Measurements from ENCODE around the gene TUBAL3. TPM values are rescaled to one million over a fixed set of nuclear protein-coding genes. Genes with fewer than 3 reads are reported as not detected.
A peak's percentile ranks its signal among the peaks of the same experiment; 100 is the strongest.

The TUBAL3 gene
- polyA plus RNA-seq, 1 experiment, result not detected

DNA sequence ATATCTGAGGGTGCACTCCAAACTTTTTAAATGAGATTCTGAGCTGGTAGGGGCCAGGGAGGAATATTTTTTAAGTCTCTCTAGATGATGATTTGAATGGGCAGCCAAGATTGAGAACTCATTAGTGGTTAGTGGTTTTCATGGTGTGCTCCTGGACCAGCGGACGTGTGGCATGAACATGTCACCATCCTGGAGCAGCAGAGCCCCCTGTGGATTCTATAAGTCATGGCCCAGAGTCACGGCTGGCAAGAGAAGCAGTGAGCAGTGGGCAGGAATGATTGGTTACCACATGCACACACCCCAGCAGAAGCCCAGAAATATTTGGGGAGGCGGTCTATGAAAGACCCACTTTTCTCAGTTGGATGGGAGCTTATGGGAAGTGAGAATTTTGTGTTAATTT is 61.1 kb downstream of the TUBAL3 start:
- POLR2A ChIA-PET, result no interaction called here
- Histone ChIP-seq H3K36me3 (ENCODE audit: control insufficient read depth, insufficient read depth, low read length) (no peaks in the 10 kb centered on the region), H3K27me3 (ENCODE audit: control insufficient read depth, insufficient read depth, low read length) (peaks cover 3% of the 10 kb centered on the region; the same call in 1 of the 2 replicates), H3K4me3 (ENCODE audit: low read depth, low read length) (no peak overlapping the region)
- TF ChIP-seq, protein P1, sequence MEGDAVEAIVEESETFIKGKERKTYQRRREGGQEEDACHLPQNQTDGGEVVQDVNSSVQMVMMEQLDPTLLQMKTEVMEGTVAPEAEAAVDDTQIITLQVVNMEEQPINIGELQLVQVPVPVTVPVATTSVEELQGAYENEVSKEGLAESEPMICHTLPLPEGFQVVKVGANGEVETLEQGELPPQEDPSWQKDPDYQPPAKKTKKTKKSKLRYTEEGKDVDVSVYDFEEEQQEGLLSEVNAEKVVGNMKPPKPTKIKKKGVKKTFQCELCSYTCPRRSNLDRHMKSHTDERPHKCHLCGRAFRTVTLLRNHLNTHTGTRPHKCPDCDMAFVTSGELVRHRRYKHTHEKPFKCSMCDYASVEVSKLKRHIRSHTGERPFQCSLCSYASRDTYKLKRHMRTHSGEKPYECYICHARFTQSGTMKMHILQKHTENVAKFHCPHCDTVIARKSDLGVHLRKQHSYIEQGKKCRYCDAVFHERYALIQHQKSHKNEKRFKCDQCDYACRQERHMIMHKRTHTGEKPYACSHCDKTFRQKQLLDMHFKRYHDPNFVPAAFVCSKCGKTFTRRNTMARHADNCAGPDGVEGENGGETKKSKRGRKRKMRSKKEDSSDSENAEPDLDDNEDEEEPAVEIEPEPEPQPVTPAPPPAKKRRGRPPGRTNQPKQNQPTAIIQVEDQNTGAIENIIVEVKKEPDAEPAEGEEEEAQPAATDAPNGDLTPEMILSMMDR (IDR thresholded peaks at IDR 0.05; ENCODE audit: insufficient read depth, low read depth, low read length), result 0 out of 2 replicates have a peak, but pooled peaks have one; percentile 7
- no peak for DNase-seq (ENCODE audit: low read depth)
- CTCF ChIA-PET, result no interaction called here

Other genes starting within 250 kb of the TUBAL3 start
- gene AKR1C8, start 219.7 kb downstream of the TUBAL3 start, polyA plus RNA-seq (2011; rRNA removed), result not detected in 2 replicates
- gene AKR1C4, start 208.0 kb downstream of the TUBAL3 start, polyA plus RNA-seq (2011; rRNA removed), result not detected in 2 replicates
- gene UCN3, start 39.9 kb downstream of the TUBAL3 start, polyA plus RNA-seq (2011; rRNA removed), result not detected in 2 replicates
- 62.5 and 70.1 TPM in 2 replicates for gene NET1, start 7.7 kb upstream of the TUBAL3 start, polyA plus RNA-seq (2011; rRNA removed)
- gene CALML5, start 94.7 kb upstream of the TUBAL3 start, polyA plus RNA-seq (2011; rRNA removed), result not detected in 2 replicates
- not detected in 2 replicates for gene CALML3, start 120.1 kb upstream of the TUBAL3 start, polyA plus RNA-seq (2011; rRNA removed)

All from BJ (cell line).